ENCODE data around the gene FKBP8. TPM values are rescaled to one million over a fixed set of nuclear protein-coding genes. Genes with fewer than 3 reads are reported as not detected.

Gene FKBP8
- total RNA-seq, 1 donor from 2014 or later, result 220 TPM

DNA sequence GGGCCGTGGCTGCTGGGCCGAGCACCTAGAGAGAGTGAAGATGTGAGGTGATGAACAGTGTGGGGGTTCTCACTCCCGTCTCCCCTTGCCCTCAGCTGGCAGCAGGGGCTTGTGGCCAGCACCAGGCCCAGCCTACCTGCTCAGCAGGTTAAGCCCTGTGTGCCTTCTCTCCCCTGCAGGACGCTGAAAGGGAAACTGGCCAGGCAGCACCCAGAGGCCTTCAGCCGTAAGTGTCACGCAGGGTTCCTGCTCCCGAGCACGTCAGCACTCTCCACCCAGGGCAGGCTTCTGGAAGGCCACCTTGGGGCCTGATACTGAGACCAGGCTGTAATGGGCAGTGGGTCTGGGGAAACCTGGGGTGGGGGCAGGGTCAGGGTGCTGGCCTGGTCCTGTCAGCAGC is 23.6 kb upstream of the FKBP8 start:
- no peak for DNase-seq (ENCODE audit: low spot score, unreplicated experiment)
- TF ChIP-seq, protein P1, sequence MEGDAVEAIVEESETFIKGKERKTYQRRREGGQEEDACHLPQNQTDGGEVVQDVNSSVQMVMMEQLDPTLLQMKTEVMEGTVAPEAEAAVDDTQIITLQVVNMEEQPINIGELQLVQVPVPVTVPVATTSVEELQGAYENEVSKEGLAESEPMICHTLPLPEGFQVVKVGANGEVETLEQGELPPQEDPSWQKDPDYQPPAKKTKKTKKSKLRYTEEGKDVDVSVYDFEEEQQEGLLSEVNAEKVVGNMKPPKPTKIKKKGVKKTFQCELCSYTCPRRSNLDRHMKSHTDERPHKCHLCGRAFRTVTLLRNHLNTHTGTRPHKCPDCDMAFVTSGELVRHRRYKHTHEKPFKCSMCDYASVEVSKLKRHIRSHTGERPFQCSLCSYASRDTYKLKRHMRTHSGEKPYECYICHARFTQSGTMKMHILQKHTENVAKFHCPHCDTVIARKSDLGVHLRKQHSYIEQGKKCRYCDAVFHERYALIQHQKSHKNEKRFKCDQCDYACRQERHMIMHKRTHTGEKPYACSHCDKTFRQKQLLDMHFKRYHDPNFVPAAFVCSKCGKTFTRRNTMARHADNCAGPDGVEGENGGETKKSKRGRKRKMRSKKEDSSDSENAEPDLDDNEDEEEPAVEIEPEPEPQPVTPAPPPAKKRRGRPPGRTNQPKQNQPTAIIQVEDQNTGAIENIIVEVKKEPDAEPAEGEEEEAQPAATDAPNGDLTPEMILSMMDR (IDR thresholded peaks at IDR 0.05; ENCODE audit: unreplicated experiment), result no peak
- Mint-ChIP-seq H3K36me3 (ENCODE audit: insufficient read depth) (peaks cover 10% of the 10 kb centered on the region), H3K27ac (no peak overlapping the region), H3K4me1 (ENCODE audit: low read depth) (peaks cover 4% of the 10 kb centered on the region), H3K9me3 (ENCODE audit: low read depth) (no peaks in the 10 kb centered on the region), H3K4me3 (ENCODE audit: low read depth) (no peak overlapping the region), H3K27me3 (no peaks in the 10 kb centered on the region)

DNA sequence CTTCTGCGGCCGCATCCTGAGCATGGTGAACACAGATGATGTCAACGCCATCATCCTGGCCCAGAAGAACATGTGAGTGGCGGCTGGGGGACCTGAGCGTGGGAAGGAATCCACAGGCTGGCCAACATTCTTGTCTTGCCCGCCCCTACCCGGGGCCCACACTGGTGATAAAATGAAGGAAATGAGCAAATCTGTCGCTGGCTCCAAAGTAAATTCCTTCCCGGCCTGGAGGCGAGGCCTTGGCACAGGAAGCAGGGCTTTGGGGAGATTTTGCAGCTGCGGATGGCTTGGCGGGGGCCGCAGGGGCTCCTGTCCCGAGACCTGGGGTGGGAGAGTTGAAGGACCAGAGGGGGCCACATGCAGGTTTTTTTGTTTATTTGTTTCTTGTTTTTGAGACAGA is 18.7 kb upstream of the FKBP8 start:
- Mint-ChIP-seq H3K4me3 (ENCODE audit: low read depth) (no peak overlapping the region), H3K36me3 (ENCODE audit: insufficient read depth) (peaks cover 6% of the 10 kb centered on the region), H3K27ac (no peak overlapping the region), H3K27me3 (no peaks in the 10 kb centered on the region), H3K9me3 (ENCODE audit: low read depth) (no peaks in the 10 kb centered on the region), H3K4me1 (ENCODE audit: low read depth) (peaks cover 5% of the 10 kb centered on the region)
- TF ChIP-seq, protein P1 (IDR thresholded peaks at IDR 0.05; ENCODE audit: unreplicated experiment), result no peak
- DNase-seq (ENCODE audit: low spot score, unreplicated experiment), result no peak

DNA sequence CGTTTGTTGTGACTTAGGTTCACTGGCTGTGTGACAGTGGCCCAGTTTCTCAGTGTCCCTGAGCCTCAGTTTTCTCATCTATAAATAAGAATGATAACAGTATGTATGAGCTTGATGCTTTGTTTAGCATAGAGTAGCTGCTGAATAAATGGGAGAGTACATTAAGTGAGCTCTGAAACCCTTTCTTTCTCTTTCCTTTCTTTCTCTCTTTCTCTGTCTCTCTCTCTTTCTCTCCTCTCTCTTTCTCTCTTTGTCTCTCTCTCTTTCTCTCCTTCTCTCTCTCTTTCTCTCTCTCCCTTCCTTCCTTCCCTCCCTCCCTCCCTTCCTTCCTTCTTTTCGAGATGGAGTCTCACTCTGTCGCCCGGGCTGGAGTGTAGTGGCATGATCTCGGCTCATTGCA is 16.3 kb upstream of the FKBP8 start:
- TF ChIP-seq, protein P1 (IDR thresholded peaks at IDR 0.05; ENCODE audit: unreplicated experiment), result no peak
- Mint-ChIP-seq H3K27me3 (no peaks in the 10 kb centered on the region), H3K36me3 (ENCODE audit: insufficient read depth) (peaks cover 2% of the 10 kb centered on the region), H3K27ac (no peak overlapping the region), H3K4me3 (ENCODE audit: low read depth) (no peak overlapping the region), H3K9me3 (ENCODE audit: low read depth) (no peaks in the 10 kb centered on the region), H3K4me1 (ENCODE audit: low read depth) (peaks cover 5% of the 10 kb centered on the region)
- no peak for DNase-seq (ENCODE audit: low spot score, unreplicated experiment)

DNA sequence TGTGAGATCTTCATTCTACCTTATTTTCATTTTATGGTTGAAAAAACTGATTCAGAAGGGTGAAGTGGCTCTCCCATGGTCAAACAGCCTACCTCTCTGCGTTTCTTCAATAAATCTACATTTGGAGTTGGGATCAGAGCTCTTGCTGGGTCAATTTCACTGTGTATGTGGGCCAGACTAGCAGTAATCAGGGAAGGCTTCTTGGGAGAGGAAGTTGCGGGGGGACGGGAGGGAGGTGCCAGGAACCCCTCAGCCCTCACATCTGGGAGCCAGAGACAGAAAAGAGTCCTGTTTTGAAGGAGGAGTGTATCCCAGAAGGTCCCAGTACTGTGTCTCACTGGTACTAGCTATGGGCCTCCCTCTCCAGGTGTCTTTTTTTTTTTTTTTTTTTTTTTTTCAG is 15.2 kb upstream of the FKBP8 start:
- peak overlapping the region; percentile 73 for H3K27ac Mint-ChIP-seq
- peaks cover 5% of the 10 kb centered on the region for H3K4me1 Mint-ChIP-seq (ENCODE audit: low read depth)
- no peak for DNase-seq (ENCODE audit: low spot score, unreplicated experiment)
- no peaks in the 10 kb centered on the region for H3K9me3 Mint-ChIP-seq (ENCODE audit: low read depth)
- no peaks in the 10 kb centered on the region for H3K27me3 Mint-ChIP-seq
- no peaks in the 10 kb centered on the region for H3K36me3 Mint-ChIP-seq (ENCODE audit: insufficient read depth)
- peak overlapping the region; percentile 84 for H3K4me3 Mint-ChIP-seq (ENCODE audit: low read depth)
- TF ChIP-seq, protein P1 (IDR thresholded peaks at IDR 0.05; ENCODE audit: unreplicated experiment), result no peak

DNA sequence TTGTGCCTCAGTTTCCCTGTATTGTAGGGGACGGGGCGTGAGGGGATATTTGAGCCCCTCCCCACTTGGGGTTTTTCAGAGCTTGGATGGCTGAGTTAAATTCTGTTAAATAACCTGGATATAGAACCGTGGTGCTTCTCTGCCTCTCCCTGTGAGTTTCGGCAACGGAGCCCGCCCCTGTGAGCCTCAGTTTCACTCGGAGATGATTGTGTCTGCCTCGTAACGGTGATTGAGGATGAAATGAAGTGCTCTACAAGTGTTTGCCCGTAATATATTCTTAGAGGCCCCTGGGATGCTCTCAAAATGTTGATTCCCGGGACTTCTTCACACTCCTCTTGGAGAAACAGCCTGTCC is 14.8 kb upstream of the FKBP8 start:
- H3K4me3 Mint-ChIP-seq (ENCODE audit: low read depth), result peak overlapping the region; percentile 84
- H3K36me3 Mint-ChIP-seq (ENCODE audit: insufficient read depth), result no peaks in the 10 kb centered on the region
- H3K4me1 Mint-ChIP-seq (ENCODE audit: low read depth), result peaks cover 5% of the 10 kb centered on the region
- H3K27me3 Mint-ChIP-seq, result no peaks in the 10 kb centered on the region
- H3K27ac Mint-ChIP-seq, result peak overlapping the region; percentile 73
- TF ChIP-seq, protein P1 (IDR thresholded peaks at IDR 0.05; ENCODE audit: unreplicated experiment), result no peak
- DNase-seq (ENCODE audit: low spot score, unreplicated experiment), result no peak
- H3K9me3 Mint-ChIP-seq (ENCODE audit: low read depth), result no peaks in the 10 kb centered on the region

Data from progenitor cell of endocrine pancreas (in vitro differentiated cells).